Calu3 (cell line): ENCODE measurements around the gene RNF157. TPM values are rescaled to one million over a fixed set of nuclear protein-coding genes. Genes with fewer than 3 reads are reported as not detected.

Experiments
- BruUV-seq: library from RNA; stranded (reverse); fragments of 400-500 nt; replicated peaks from 2 replicates; lab custom pipeline; 2021; lab: Mats Ljungman, UMichigan
- CTCF ChIA-PET: fragments of 300-600 bp; sonication (Branson Sonifier 250); formaldehyde crosslinking; loops from one replicate; lab custom pipeline; 2022; ENCODE audit warnings: antibody characterized with exemption; lab: Charles Lee
- DNase-seq: peaks from one replicate; pipeline ENCODE4 v3.0.0; 2022
- H3K27ac Mint-ChIP-seq: one replicate; pipeline ENCODE4 v1.8.0; 2022; ENCODE audit warnings: mixed read lengths; ENCODE audit not compliant: unreplicated experiment
- H3K27me3 Mint-ChIP-seq: one replicate; pipeline ENCODE4 v1.8.0; 2022; ENCODE audit warnings: mixed read lengths; ENCODE audit not compliant: unreplicated experiment
- H3K36me3 Mint-ChIP-seq: one replicate; pipeline ENCODE4 v1.8.0; 2022; ENCODE audit warnings: mild to moderate bottlenecking, moderate library complexity, mixed read lengths; ENCODE audit not compliant: insufficient read depth, unreplicated experiment
- H3K4me1 Mint-ChIP-seq: one replicate; pipeline ENCODE4 v1.8.0; 2022; ENCODE audit warnings: mild to moderate bottlenecking, low read depth, mixed read lengths; ENCODE audit not compliant: unreplicated experiment
- H3K4me3 Mint-ChIP-seq: one replicate; pipeline ENCODE4 v1.8.0; 2022; ENCODE audit warnings: mild to moderate bottlenecking, low read depth, moderate library complexity, mixed read lengths; ENCODE audit not compliant: unreplicated experiment
- H3K9me3 Mint-ChIP-seq: one replicate; pipeline ENCODE4 v1.8.0; 2022; ENCODE audit warnings: low read depth, mixed read lengths; ENCODE audit not compliant: unreplicated experiment
- CTCF ChIP-seq: fragments of 200-600 bp; IDR thresholded peaks from one replicate; pipeline ENCODE4 v1.8.0; 2022; ENCODE audit warnings: antibody characterized with exemption; ENCODE audit not compliant: unreplicated experiment
- intact Hi-C: fragments of 100-400 bp; cut with micrococcal nuclease; formaldehyde crosslinking; loops from one replicate; pipeline ENCODE4 v1.10.0; 2022; ENCODE audit not compliant: unreplicated experiment
- total RNA-seq: library from RNA; stranded (reverse); gene quantifications from 2 replicates; pipeline ENCODE4 v1.2.3, GENCODE V29; 2022

The RNF157 gene
- total RNA-seq, 1 experiment from 2014 or later: 17.6 TPM

- Mint-ChIP-seq H3K4me1 (peaks cover 8% of the 10 kb centered on the region), H3K27me3 (no peaks in the 10 kb centered on the region), H3K27ac (no peak overlapping the region), H3K9me3 (no peaks in the 10 kb centered on the region), H3K4me3 (no peak overlapping the region), H3K36me3 (peaks cover 16% of the 10 kb centered on the region)
- intact Hi-C loops: loop anchor here (2.0 to 5.0 kb wide), 2 partner anchors 42 to 156 kb away; no protein-coding TSS in a partner anchor
- BruUV-seq: no TSS peak
- peak; percentile 98 for TF ChIP-seq CTCF
- CTCF ChIA-PET: interaction anchor here (0.5 to 2.5 kb wide), 27 partner anchors 8 to 338 kb away, joined by 3 to 36 read pairs (median 4); partner anchors contain the start of genes FBF1 and UBALD2
- peak; percentile 91 for DNase-seq
Observed at GRCh38 chr17:76278952-76279741, 38.9 kb upstream of the RNF157 start.

GRCh38 chr17:76278268-76278908 is 38.1 kb upstream of the RNF157 start:
- Mint-ChIP-seq H3K36me3 (peaks cover 22% of the 10 kb centered on the region), H3K4me1 (peaks cover 8% of the 10 kb centered on the region), H3K4me3 (no peak overlapping the region), H3K27ac (no peak overlapping the region), H3K9me3 (no peaks in the 10 kb centered on the region), H3K27me3 (no peaks in the 10 kb centered on the region)
- no TSS peak for BruUV-seq
- DNase-seq: no peak
- TF ChIP-seq CTCF: no peak
- intact Hi-C loops: loop anchor here (2.0 to 5.0 kb wide), 2 partner anchors 41 to 156 kb away; no protein-coding TSS in a partner anchor
- CTCF ChIA-PET: interaction anchor here (1.3 to 2.1 kb wide), 3 partner anchors 19 to 35 kb away, joined by 5 to 11 read pairs (median 10); no protein-coding TSS in a partner anchor

DNA sequence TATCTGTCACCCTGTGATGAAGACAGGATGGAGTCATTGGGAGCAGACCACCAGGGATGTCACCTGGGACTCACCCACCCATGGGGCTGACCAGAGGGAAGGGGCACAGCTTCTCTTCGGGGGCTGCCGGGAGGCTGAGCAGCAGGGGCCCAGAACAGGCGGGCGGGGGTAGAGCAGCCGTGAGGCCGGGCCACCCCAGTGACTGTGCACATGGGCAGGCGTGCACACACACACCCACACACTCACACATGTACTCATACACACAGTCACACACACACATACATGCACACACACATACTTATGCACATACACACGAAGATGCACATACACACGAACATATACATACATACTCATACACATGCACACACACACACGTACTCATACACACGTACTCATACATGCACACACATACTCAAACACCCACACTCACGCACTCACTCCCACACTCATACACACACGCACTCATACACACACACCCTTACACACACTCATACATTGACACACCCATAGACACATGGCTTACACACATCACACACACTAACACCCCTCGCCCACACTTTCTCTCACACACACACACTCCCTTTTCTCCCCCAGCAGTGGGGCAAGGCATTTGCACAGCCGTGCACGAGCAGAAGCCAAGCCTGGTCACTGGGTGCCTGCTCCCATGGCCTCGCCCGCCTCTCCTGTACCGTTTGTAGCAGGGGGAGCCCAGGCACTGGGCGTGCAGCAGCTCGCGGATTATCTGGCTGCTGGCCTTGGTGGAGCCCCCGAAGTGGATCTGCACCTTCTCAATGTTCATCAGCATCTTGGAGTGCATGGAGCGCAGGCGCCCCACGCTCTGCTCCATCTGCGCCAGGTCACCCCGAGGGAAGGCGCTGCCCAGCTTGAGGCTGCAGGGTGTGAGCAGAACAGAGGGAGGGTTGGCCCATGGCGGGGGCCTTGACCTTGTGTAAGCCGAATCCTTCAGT is 37.3 kb upstream of the RNF157 start:
- no peak for TF ChIP-seq CTCF

More for the DNA sequence above, 37.3 kb upstream of the RNF157 start:
- intact Hi-C loops: loop anchor here (2.0 to 5.0 kb wide), 2 partner anchors 40 to 155 kb away; no protein-coding TSS in a partner anchor
- no peaks in the 10 kb centered on the region for H3K27me3 Mint-ChIP-seq
- no peak overlapping the region for H3K4me3 Mint-ChIP-seq
- peaks cover 30% of the 10 kb centered on the region for H3K36me3 Mint-ChIP-seq
- CTCF ChIA-PET: no interaction called here
- H3K4me1 Mint-ChIP-seq: peaks cover 8% of the 10 kb centered on the region
- DNase-seq: no peak
- H3K9me3 Mint-ChIP-seq: no peaks in the 10 kb centered on the region
- no peak overlapping the region for H3K27ac Mint-ChIP-seq
- no TSS peak for BruUV-seq
